ENCODE results near the gene ESYT3. TPM values are rescaled to one million over a fixed set of nuclear protein-coding genes. Genes with fewer than 3 reads are reported as not detected.

The ESYT3 gene
- total RNA-seq, 1 experiment from 2014 or later: 6.3 TPM

DNA sequence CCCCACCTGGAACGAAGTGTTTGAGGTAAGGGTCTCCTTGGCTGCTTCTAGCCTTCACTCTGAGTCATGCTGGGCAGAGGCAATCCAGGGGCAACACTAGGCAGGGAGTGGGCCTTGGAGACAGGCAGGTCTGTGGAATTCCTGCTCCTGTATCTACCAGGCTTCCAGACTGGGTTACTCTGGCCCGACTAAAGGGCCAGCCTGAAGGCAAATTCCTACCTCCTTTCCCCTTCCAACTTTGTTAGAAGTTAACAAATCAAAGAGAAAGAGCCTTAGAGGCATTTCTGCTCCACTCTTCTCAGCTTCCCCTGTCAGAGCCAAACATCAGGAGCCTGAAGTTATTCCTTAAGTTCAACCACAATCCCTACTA is 30.1 kb downstream of the ESYT3 start:
- no peak overlapping the region for H3K14ac ChIP-seq (ENCODE audit: insufficient read depth, low read length)
- no peaks in the 10 kb centered on the region for H4K20me1 ChIP-seq (ENCODE audit: control insufficient read depth, insufficient read depth, insufficient read length)
- H4K5ac ChIP-seq (ENCODE audit: insufficient read length, low read depth, low read length): no peak overlapping the region
- H4K91ac ChIP-seq (ENCODE audit: insufficient read length, low read depth, low read length): no peak overlapping the region
- no peak overlapping the region for H3K23ac ChIP-seq (ENCODE audit: insufficient read length, low read depth, low read length)
- Mint-ChIP-seq H3K27ac (no peak overlapping the region), H3K9me3 (no peaks in the 10 kb centered on the region; a peak in 1 of 5 replicates), H3K36me3 (ENCODE audit: insufficient read depth in 1 of 3, low read depth in 3 of 3) (no peaks in the 10 kb centered on the region; a peak in 1 of 7 replicates), H3K27me3 (ENCODE audit: low read depth) (no peaks in the 10 kb centered on the region), H3K4me1 (peaks cover 5 to 6% of the 10 kb centered on the region in 2 experiments; a peak in 3 of 4 replicates), H3K4me3 (no peak overlapping the region)
- no peak overlapping the region for H3K4me2 ChIP-seq (ENCODE audit: insufficient read depth, insufficient read length, low read length)
- no peak overlapping the region for H2BK5ac ChIP-seq (ENCODE audit: insufficient read length, low read length)
- H3K18ac ChIP-seq (ENCODE audit: insufficient read length, low read depth, low read length): no peak overlapping the region
- H3K9ac ChIP-seq (ENCODE audit: extremely low read depth, insufficient read length, low read length): no peak overlapping the region
- no peak for DNase-seq
- no peaks in the 10 kb centered on the region for H3K79me1 ChIP-seq (ENCODE audit: insufficient read depth, low read depth, low read length, poor library complexity, severe bottlenecking)
- no peak overlapping the region for H2AK5ac ChIP-seq (ENCODE audit: insufficient read length, low read length)
- H3K4ac ChIP-seq (ENCODE audit: low read depth, low read length): no peak overlapping the region
- no peak overlapping the region for H3K27ac ChIP-seq (ENCODE audit: insufficient read length, low read depth, low read length)
- no peak overlapping the region for H2BK20ac ChIP-seq (ENCODE audit: low read depth, low read length, poor library complexity, severe bottlenecking)
- no peaks in the 10 kb centered on the region for H3K79me2 ChIP-seq (ENCODE audit: insufficient read depth, low read length)
- no peak overlapping the region for H4K8ac ChIP-seq (replicated peaks; ENCODE audit: insufficient read length, low read depth, low read length)
- no peaks in the 10 kb centered on the region for H3K23me2 ChIP-seq (ENCODE audit: insufficient read length, low read depth, low read length, poor library complexity, severe bottlenecking)
- WGBS (ENCODE audit: extremely low coverage, insufficient read length, low lambda C conversion rate): no CpG with 5 or more reads among the region's 2 CpGs
- no peak overlapping the region for H3K56ac ChIP-seq (ENCODE audit: insufficient read length, low read depth, low read length)
- H2BK120ac ChIP-seq (ENCODE audit: low read depth, low read length, poor library complexity, severe bottlenecking): no peak overlapping the region
- no peaks in the 10 kb centered on the region for H3K27me3 ChIP-seq (ENCODE audit: insufficient read depth, low read length)
- no peak overlapping the region for H2BK12ac ChIP-seq (ENCODE audit: insufficient read length, low read depth, low read length)
- no peak overlapping the region for H3T11ph ChIP-seq (ENCODE audit: low read length)
- no peaks in the 10 kb centered on the region for H3K4me1 ChIP-seq (ENCODE audit: insufficient read depth, low read length)
- no peaks in the 10 kb centered on the region for H3K9me3 ChIP-seq (ENCODE audit: control insufficient read depth, low read depth, low read length)
- TF ChIP-seq, protein P1, sequence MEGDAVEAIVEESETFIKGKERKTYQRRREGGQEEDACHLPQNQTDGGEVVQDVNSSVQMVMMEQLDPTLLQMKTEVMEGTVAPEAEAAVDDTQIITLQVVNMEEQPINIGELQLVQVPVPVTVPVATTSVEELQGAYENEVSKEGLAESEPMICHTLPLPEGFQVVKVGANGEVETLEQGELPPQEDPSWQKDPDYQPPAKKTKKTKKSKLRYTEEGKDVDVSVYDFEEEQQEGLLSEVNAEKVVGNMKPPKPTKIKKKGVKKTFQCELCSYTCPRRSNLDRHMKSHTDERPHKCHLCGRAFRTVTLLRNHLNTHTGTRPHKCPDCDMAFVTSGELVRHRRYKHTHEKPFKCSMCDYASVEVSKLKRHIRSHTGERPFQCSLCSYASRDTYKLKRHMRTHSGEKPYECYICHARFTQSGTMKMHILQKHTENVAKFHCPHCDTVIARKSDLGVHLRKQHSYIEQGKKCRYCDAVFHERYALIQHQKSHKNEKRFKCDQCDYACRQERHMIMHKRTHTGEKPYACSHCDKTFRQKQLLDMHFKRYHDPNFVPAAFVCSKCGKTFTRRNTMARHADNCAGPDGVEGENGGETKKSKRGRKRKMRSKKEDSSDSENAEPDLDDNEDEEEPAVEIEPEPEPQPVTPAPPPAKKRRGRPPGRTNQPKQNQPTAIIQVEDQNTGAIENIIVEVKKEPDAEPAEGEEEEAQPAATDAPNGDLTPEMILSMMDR (conservative IDR thresholded peaks at IDR 0.05): no peak
- no peak overlapping the region for H2AFZ ChIP-seq (ENCODE audit: low read length)
- H2BK15ac ChIP-seq (ENCODE audit: low read depth, low read length): no peak overlapping the region
